Measurements from ENCODE around the gene MAPK11. TPM values are rescaled to one million over a fixed set of nuclear protein-coding genes. Genes with fewer than 3 reads are reported as not detected.

The MAPK11 gene
- 0.60 TPM for total RNA-seq (2013)
- polyA plus RNA-seq (under 1 TPM in 1 of 3 donors, not detected in 2; 0.81 TPM), polyA minus RNA-seq (0.24 and 0.28 TPM in 2 replicates), total RNA-seq (0.35 to 1.6 (median 0.77) reads per million in 11 experiments)

GRCh38 chr22:50269970-50270665 is at the start of gene MAPK11:
TSS of gene MAPK11 (minus strand) at chr22:50270380. CDS start at chr22:50270292, 88 bp downstream.
- peaks cover 60% of the 10 kb centered on the region for H4K20me1 ChIP-seq (ENCODE audit: insufficient read depth, low read length)
- Mint-ChIP-seq H3K9me3 (peaks cover 0 to 27% (median 7%) of the 10 kb centered on the region in 7 donors), H3K4me1 (peaks cover 23% of the 10 kb centered on the region), H3K27ac (no peak within 1 kb of the TSS), H3K27me3 (ENCODE audit: low read depth in 3 of 3) (peaks cover 38 to 68% (median 57%) of the 10 kb centered on the region in 3 donors), H3K36me3 (peaks cover 16 to 17% of the 10 kb centered on the region in 2 donors), H3K4me3 (peak within 1 kb of the TSS; percentile 64 to 78)
- H3K27me3 ChIP-seq (ENCODE audit: control insufficient read depth in 2 of 2, insufficient read depth in 2 of 2, low read length in 2 of 2) = peaks cover 25 to 46% of the 10 kb centered on the region in 2 donors
- H3K9ac ChIP-seq (ENCODE audit: insufficient read depth, low read length, poor library complexity, severe bottlenecking) = no peak within 1 kb of the TSS
- peak within 1 kb of the TSS; percentile 17 to 70 (median 21) for H3K4me3 ChIP-seq (replicated peaks in 1 of 3; ENCODE audit: low read depth in 2 of 3, low read length in 3 of 3)
- H3K27ac ChIP-seq (ENCODE audit: low read depth in 1 of 2, low read length in 2 of 2) = no peak within 1 kb of the TSS
- H3K4me1 ChIP-seq (ENCODE audit: control insufficient read depth in 1 of 2, insufficient read depth in 2 of 2, low read length in 2 of 2) = peaks cover 25 to 38% of the 10 kb centered on the region in 2 donors
- H2AFZ ChIP-seq (ENCODE audit: insufficient read depth, low read depth, low read length, poor library complexity, severe bottlenecking) = no peak within 1 kb of the TSS
- TF ChIP-seq CTCF (IDR thresholded peaks at IDR 0.05) = no peak
- intact Hi-C loops (cut with micrococcal nuclease) = no loop called here
- WGBS (ENCODE audit: insufficient coverage) = under 1% methylated on average over 83 of the region's 92 CpGs
- H3K79me2 ChIP-seq (ENCODE audit: insufficient read depth, low read length) = no peaks in the 10 kb centered on the region
- peaks cover 7 to 10% of the 10 kb centered on the region in 2 donors for H3K9me3 ChIP-seq (replicated peaks in 1 of 2; ENCODE audit: control insufficient read depth in 1 of 2, insufficient read depth in 1 of 2, low read length in 2 of 2)
- peak within 1 kb of the TSS; percentile 80 for H3K4me2 ChIP-seq (replicated peaks; ENCODE audit: extremely low read depth, low read length, poor library complexity, severe bottlenecking)
- peaks cover 8% of the 10 kb centered on the region in 2 donors for H3K36me3 ChIP-seq (replicated peaks in 1 of 2; ENCODE audit: control insufficient read depth in 1 of 2, insufficient read depth in 2 of 2, low read length in 2 of 2)
- peak in 1 of 3 donors; percentile 41 for DNase-seq

GRCh38 chr22:50319503-50319951 is 49.3 kb upstream of the MAPK11 start:
- WGBS (ENCODE audit: insufficient coverage) = 93% methylated on average over 11 of the region's 15 CpGs
- H3K9me3 Mint-ChIP-seq = no peaks in the 10 kb centered on the region
- no peak overlapping the region for H3K27ac ChIP-seq (ENCODE audit: low read depth in 1 of 2, low read length in 2 of 2)
- H3K9ac ChIP-seq (ENCODE audit: insufficient read depth, low read length, poor library complexity, severe bottlenecking) = no peak overlapping the region
- no peak overlapping the region for H2AFZ ChIP-seq (ENCODE audit: insufficient read depth, low read depth, low read length, poor library complexity, severe bottlenecking)
- H3K36me3 ChIP-seq (replicated peaks in 1 of 2; ENCODE audit: control insufficient read depth in 1 of 2, insufficient read depth in 2 of 2, low read length in 2 of 2) = no peaks in the 10 kb centered on the region
- no peaks in the 10 kb centered on the region for H4K20me1 ChIP-seq (ENCODE audit: insufficient read depth, low read length)
- peaks cover 3% of the 10 kb centered on the region for H3K79me2 ChIP-seq (ENCODE audit: insufficient read depth, low read length)
- no peak overlapping the region for H3K4me3 ChIP-seq (replicated peaks in 1 of 3; ENCODE audit: low read depth in 2 of 3, low read length in 3 of 3)
- H3K4me2 ChIP-seq (replicated peaks; ENCODE audit: extremely low read depth, low read length, poor library complexity, severe bottlenecking) = no peak overlapping the region
- H3K4me1 Mint-ChIP-seq = peaks cover 11% of the 10 kb centered on the region
- H3K9me3 ChIP-seq (replicated peaks in 1 of 2; ENCODE audit: control insufficient read depth in 1 of 2, insufficient read depth in 1 of 2, low read length in 2 of 2) = no peaks in the 10 kb centered on the region
- H3K27me3 Mint-ChIP-seq (ENCODE audit: low read depth in 3 of 3) = peaks cover 2 to 13% (median 5%) of the 10 kb centered on the region in 3 donors
- H3K27me3 ChIP-seq (ENCODE audit: control insufficient read depth in 2 of 2, insufficient read depth in 2 of 2, low read length in 2 of 2) = no peaks in the 10 kb centered on the region
- DNase-seq = no peak
- no peak for TF ChIP-seq CTCF (IDR thresholded peaks at IDR 0.05)
- H3K4me1 ChIP-seq (ENCODE audit: control insufficient read depth in 1 of 2, insufficient read depth in 2 of 2, low read length in 2 of 2) = peaks cover 10 to 12% of the 10 kb centered on the region in 2 donors
- peaks cover 0 to 2% of the 10 kb centered on the region in 2 donors for H3K36me3 Mint-ChIP-seq
- H3K4me3 Mint-ChIP-seq = no peak overlapping the region
- intact Hi-C loops (cut with micrococcal nuclease) = no loop called here
- H3K27ac Mint-ChIP-seq = peak overlapping the region in 1 of 7 donors; percentile 16

Measured in CD14-positive monocyte (primary cell).